Tibial nerve (tissue), 4 donors: ENCODE measurements around the gene LRTM2. TPM values are rescaled to one million over a fixed set of nuclear protein-coding genes. Genes with fewer than 3 reads are reported as not detected.

Experiments used
- DNase-seq, 2 donors: peaks; one replicate each; pipeline ENCODE4 v3.0.0-alpha.2; 2019; ENCODE audit warnings: low spot score in 2 of 2
- H3K27ac ChIP-seq, 4 donors: fragments of 200-600 bp; sonication (generic) in 3 of 4; one replicate each; pipeline ENCODE4 v1.5.1; 2017 to 2019; ENCODE audit warnings: mild to moderate bottlenecking in 1 of 4
- H3K27me3 ChIP-seq, 2 donors: fragments of 200-600 bp; sonication (generic) in 1 of 2; one replicate each; pipeline versions ENCODE4 v1.5.1 to v1.6.0; 2017 to 2019
- H3K36me3 ChIP-seq, 3 donors: fragments of 200-600 bp; sonication (generic); one replicate each; pipeline ENCODE4 v1.5.1; 2018 to 2019
- H3K4me1 ChIP-seq, 4 donors: fragments of 200-600 bp; sonication (generic) in 3 of 4; one replicate each; pipeline ENCODE4 v1.5.1; 2017 to 2019
- H3K4me3 ChIP-seq, 4 donors: fragments of 200-600 bp; sonication (generic) in 3 of 4; one replicate each; pipeline ENCODE4 v1.5.1; 2017 to 2019; ENCODE audit warnings: mild to moderate bottlenecking in 1 of 4, moderate library complexity in 1 of 4
- H3K9me3 ChIP-seq, 4 donors: fragments of 200-600 bp; sonication (generic) in 3 of 4; one replicate each; pipeline ENCODE4 v1.5.1; 2017 to 2019
- CTCF ChIP-seq, 5 experiments: fragments of 200-600 bp in 3 of 5; fragments of 450-650 bp in 2 of 5; sonication (generic) in 3 of 5; IDR thresholded peaks; one replicate each; pipeline ENCODE4 v1.5.1; 2016 to 2019; ENCODE audit warnings: antibody characterized with exemption in 5 of 5, mild to moderate bottlenecking in 3 of 5, moderate library complexity in 2 of 5
- EP300 ChIP-seq, 2 donors: sonication (generic); formaldehyde crosslinking; IDR thresholded peaks; one replicate each; pipeline ENCODE4 v1.6.1; 2017; ENCODE audit warnings: antibody characterized with exemption in 2 of 2, mild to moderate bottlenecking in 1 of 2
- POLR2A ChIP-seq, 2 donors: fragments of 450-650 bp; IDR thresholded peaks; one replicate each; pipeline ENCODE4 v1.6.1; 2017; ENCODE audit warnings: antibody characterized with exemption in 2 of 2, mild to moderate bottlenecking in 2 of 2, moderate library complexity in 2 of 2
- WGBS, 2 donors: methylation state at CpG; one replicate each; pipeline ENCODE4 v1.1.5; 2018; 5-methylcytosine and 5-hydroxymethylcytosine counted together
- total RNA-seq, 4 donors: library from RNA; depleted of rRNA; stranded (reverse); fragments of >200 nt; gene quantifications; one replicate each; pipeline ENCODE4 v1.1.0, GENCODE V29; 2016

Gene LRTM2
- total RNA-seq, 4 donors from 2014 or later, result not detected

GRCh38 chr12:1832801-1833595 is 12.6 kb downstream of the LRTM2 start:
- Histone ChIP-seq H3K27me3 (peaks cover 0 to 32% of the 10 kb centered on the region in 2 donors), H3K4me1 (no peaks in the 10 kb centered on the region), H3K27ac (no peak overlapping the region), H3K4me3 (no peak overlapping the region), H3K36me3 (no peaks in the 10 kb centered on the region), H3K9me3 (no peaks in the 10 kb centered on the region)
- no peak for DNase-seq
- WGBS, 2 donors, result 71 to 72% methylated on average over 17 of the region's 17 CpGs
- TF ChIP-seq EP300 (IDR thresholded peaks at IDR 0.05) (no peak), CTCF (IDR thresholded peaks at IDR 0.05) (no peak), POLR2A (IDR thresholded peaks at IDR 0.05) (no peak)

- no peak for DNase-seq
- Histone ChIP-seq H3K36me3 (no peaks in the 10 kb centered on the region), H3K27me3 (peaks cover 0 to 26% of the 10 kb centered on the region in 2 donors), H3K9me3 (no peaks in the 10 kb centered on the region), H3K27ac (no peak overlapping the region), H3K4me3 (no peak overlapping the region), H3K4me1 (no peaks in the 10 kb centered on the region)
- WGBS, 2 donors, result 79 to 84% methylated on average over 10 of the region's 10 CpGs
- TF ChIP-seq EP300 (IDR thresholded peaks at IDR 0.05) (no peak), CTCF (IDR thresholded peaks at IDR 0.05) (no peak), POLR2A (IDR thresholded peaks at IDR 0.05) (no peak)
These were observed 13.2 kb downstream of the LRTM2 start for GRCh38 chr12:1833596-1834028.

GRCh38 chr12:1834186-1834925 is 14.0 kb downstream of the LRTM2 start:
- 88% methylated on average over 23 to 24 of the region's 34 CpGs for whole genome bisulfite sequencing, 2 donors
- H3K27me3 ChIP-seq, result peaks cover 0 to 23% of the 10 kb centered on the region in 2 donors

GRCh38 chr12:1835211-1836131 is 15.1 kb downstream of the LRTM2 start:
- 80 to 82% methylated on average over 21 of the region's 22 CpGs for WGBS, 2 donors
- no peak for TF ChIP-seq EP300 (IDR thresholded peaks at IDR 0.05)
- TF ChIP-seq POLR2A (IDR thresholded peaks at IDR 0.05), result no peak
- TF ChIP-seq CTCF (IDR thresholded peaks at IDR 0.05), result no peak
- no peaks in the 10 kb centered on the region for H3K4me1 ChIP-seq

More at GRCh38 chr12:1834186-1834925, 14.0 kb downstream of the LRTM2 start:
- Histone ChIP-seq H3K9me3 (no peaks in the 10 kb centered on the region), H3K4me1 (no peaks in the 10 kb centered on the region), H3K27ac (no peak overlapping the region), H3K4me3 (no peak overlapping the region), H3K36me3 (no peaks in the 10 kb centered on the region)
- no peak for DNase-seq
- TF ChIP-seq POLR2A (IDR thresholded peaks at IDR 0.05) (no peak), EP300 (IDR thresholded peaks at IDR 0.05) (no peak), CTCF (IDR thresholded peaks at IDR 0.05) (no peak)

More at GRCh38 chr12:1835211-1836131, 15.1 kb downstream of the LRTM2 start:
- no peak overlapping the region for H3K27ac ChIP-seq
- DNase-seq, result no peak
- H3K36me3 ChIP-seq, result no peaks in the 10 kb centered on the region
- no peak overlapping the region for H3K4me3 ChIP-seq
- H3K9me3 ChIP-seq, result no peaks in the 10 kb centered on the region
- H3K27me3 ChIP-seq, result peaks cover 0 to 17% of the 10 kb centered on the region in 2 donors
